Calu3 (cell line): ENCODE results near the gene PGLYRP1. TPM values are rescaled to one million over a fixed set of nuclear protein-coding genes. Genes with fewer than 3 reads are reported as not detected.

Source experiments
- BruUV-seq: library from RNA; stranded (reverse); fragments of 400-500 nt; replicated peaks from 2 replicates; lab custom pipeline; 2021; lab: Mats Ljungman, UMichigan
- CTCF ChIA-PET: fragments of 300-600 bp; sonication (Branson Sonifier 250); formaldehyde crosslinking; loops from one replicate; lab custom pipeline; 2022; ENCODE audit warnings: antibody characterized with exemption; lab: Charles Lee
- DNase-seq: peaks from one replicate; pipeline ENCODE4 v3.0.0; 2022
- H3K27ac Mint-ChIP-seq: one replicate; pipeline ENCODE4 v1.8.0; 2022; ENCODE audit warnings: mixed read lengths; ENCODE audit not compliant: unreplicated experiment
- H3K27me3 Mint-ChIP-seq: one replicate; pipeline ENCODE4 v1.8.0; 2022; ENCODE audit warnings: mixed read lengths; ENCODE audit not compliant: unreplicated experiment
- H3K36me3 Mint-ChIP-seq: one replicate; pipeline ENCODE4 v1.8.0; 2022; ENCODE audit warnings: mild to moderate bottlenecking, moderate library complexity, mixed read lengths; ENCODE audit not compliant: insufficient read depth, unreplicated experiment
- H3K4me1 Mint-ChIP-seq: one replicate; pipeline ENCODE4 v1.8.0; 2022; ENCODE audit warnings: mild to moderate bottlenecking, low read depth, mixed read lengths; ENCODE audit not compliant: unreplicated experiment
- H3K4me3 Mint-ChIP-seq: one replicate; pipeline ENCODE4 v1.8.0; 2022; ENCODE audit warnings: mild to moderate bottlenecking, low read depth, moderate library complexity, mixed read lengths; ENCODE audit not compliant: unreplicated experiment
- H3K9me3 Mint-ChIP-seq: one replicate; pipeline ENCODE4 v1.8.0; 2022; ENCODE audit warnings: low read depth, mixed read lengths; ENCODE audit not compliant: unreplicated experiment
- intact Hi-C: fragments of 100-400 bp; cut with micrococcal nuclease; formaldehyde crosslinking; loops from one replicate; pipeline ENCODE4 v1.10.0; 2022; ENCODE audit not compliant: unreplicated experiment
- total RNA-seq: library from RNA; stranded (reverse); gene quantifications from 2 replicates; pipeline ENCODE4 v1.2.3, GENCODE V29; 2022
- TF ChIP-seq, protein P1 (sequence below): fragments of 200-600 bp; IDR thresholded peaks from one replicate; pipeline ENCODE4 v1.8.0; 2022; ENCODE audit warnings: antibody characterized with exemption; ENCODE audit not compliant: unreplicated experiment

Gene PGLYRP1
- total RNA-seq, 1 experiment from 2014 or later = not detected

DNA sequence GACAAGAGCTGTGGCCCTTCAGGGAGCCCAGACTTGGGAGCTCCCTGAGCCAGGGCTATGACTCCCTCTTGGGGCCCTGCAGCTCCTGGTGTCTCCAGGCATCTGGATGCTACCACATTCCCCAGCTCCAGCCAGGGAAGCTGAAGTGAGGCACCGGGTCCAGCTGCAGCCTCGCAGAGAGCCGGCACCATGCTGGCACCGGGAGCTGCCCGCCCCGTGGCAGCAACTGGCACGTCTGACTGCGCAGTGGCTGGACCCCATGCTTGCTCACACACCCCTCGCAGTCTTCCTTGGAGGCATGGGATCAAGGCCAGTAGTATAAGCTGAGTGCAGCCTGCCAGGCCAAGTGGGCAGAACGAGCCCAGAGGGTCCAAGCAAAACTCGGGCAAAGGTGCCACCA is 10.5 kb upstream of the PGLYRP1 start:
- CTCF ChIA-PET = interaction anchor here (0.6 to 1.2 kb wide), 4 partner anchors 9 to 232 kb away, joined by 3 to 15 read pairs (median 4); no protein-coding TSS in a partner anchor
- Mint-ChIP-seq H3K9me3 (no peaks in the 10 kb centered on the region), H3K27me3 (peaks cover 42% of the 10 kb centered on the region), H3K4me1 (no peaks in the 10 kb centered on the region), H3K36me3 (peaks cover 4% of the 10 kb centered on the region), H3K4me3 (no peak overlapping the region), H3K27ac (no peak overlapping the region)
- intact Hi-C loops = no loop called here
- no TSS peak for BruUV-seq
- TF ChIP-seq, protein P1, sequence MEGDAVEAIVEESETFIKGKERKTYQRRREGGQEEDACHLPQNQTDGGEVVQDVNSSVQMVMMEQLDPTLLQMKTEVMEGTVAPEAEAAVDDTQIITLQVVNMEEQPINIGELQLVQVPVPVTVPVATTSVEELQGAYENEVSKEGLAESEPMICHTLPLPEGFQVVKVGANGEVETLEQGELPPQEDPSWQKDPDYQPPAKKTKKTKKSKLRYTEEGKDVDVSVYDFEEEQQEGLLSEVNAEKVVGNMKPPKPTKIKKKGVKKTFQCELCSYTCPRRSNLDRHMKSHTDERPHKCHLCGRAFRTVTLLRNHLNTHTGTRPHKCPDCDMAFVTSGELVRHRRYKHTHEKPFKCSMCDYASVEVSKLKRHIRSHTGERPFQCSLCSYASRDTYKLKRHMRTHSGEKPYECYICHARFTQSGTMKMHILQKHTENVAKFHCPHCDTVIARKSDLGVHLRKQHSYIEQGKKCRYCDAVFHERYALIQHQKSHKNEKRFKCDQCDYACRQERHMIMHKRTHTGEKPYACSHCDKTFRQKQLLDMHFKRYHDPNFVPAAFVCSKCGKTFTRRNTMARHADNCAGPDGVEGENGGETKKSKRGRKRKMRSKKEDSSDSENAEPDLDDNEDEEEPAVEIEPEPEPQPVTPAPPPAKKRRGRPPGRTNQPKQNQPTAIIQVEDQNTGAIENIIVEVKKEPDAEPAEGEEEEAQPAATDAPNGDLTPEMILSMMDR = no peak
- no peak for DNase-seq

- peaks cover 41% of the 10 kb centered on the region for H3K27me3 Mint-ChIP-seq
- no peaks in the 10 kb centered on the region for H3K4me1 Mint-ChIP-seq
- TF ChIP-seq, protein P1 = no peak
- H3K4me3 Mint-ChIP-seq = no peak overlapping the region
- H3K27ac Mint-ChIP-seq = no peak overlapping the region
- H3K9me3 Mint-ChIP-seq = no peaks in the 10 kb centered on the region
- DNase-seq = no peak
- BruUV-seq = no TSS peak
- H3K36me3 Mint-ChIP-seq = peaks cover 4% of the 10 kb centered on the region
- intact Hi-C loops = no loop called here
- CTCF ChIA-PET = interaction anchor here (0.6 kb wide), 1 partner anchor 237 kb away, joined by 3 read pairs; no protein-coding TSS in a partner anchor
Observed at GRCh38 chr19:46032597-46033025, 9.8 kb upstream of the PGLYRP1 start.

- no TSS peak for BruUV-seq
- Mint-ChIP-seq H3K27ac (no peak overlapping the region), H3K4me3 (no peak overlapping the region), H3K4me1 (no peaks in the 10 kb centered on the region), H3K36me3 (peaks cover 4% of the 10 kb centered on the region), H3K9me3 (no peaks in the 10 kb centered on the region), H3K27me3 (peaks cover 35% of the 10 kb centered on the region)
- CTCF ChIA-PET = no interaction called here
- no peak for DNase-seq
- intact Hi-C loops = no loop called here
- TF ChIP-seq, protein P1 = no peak
Observed at GRCh38 chr19:46031781-46032596, 9.1 kb upstream of the PGLYRP1 start.

DNA sequence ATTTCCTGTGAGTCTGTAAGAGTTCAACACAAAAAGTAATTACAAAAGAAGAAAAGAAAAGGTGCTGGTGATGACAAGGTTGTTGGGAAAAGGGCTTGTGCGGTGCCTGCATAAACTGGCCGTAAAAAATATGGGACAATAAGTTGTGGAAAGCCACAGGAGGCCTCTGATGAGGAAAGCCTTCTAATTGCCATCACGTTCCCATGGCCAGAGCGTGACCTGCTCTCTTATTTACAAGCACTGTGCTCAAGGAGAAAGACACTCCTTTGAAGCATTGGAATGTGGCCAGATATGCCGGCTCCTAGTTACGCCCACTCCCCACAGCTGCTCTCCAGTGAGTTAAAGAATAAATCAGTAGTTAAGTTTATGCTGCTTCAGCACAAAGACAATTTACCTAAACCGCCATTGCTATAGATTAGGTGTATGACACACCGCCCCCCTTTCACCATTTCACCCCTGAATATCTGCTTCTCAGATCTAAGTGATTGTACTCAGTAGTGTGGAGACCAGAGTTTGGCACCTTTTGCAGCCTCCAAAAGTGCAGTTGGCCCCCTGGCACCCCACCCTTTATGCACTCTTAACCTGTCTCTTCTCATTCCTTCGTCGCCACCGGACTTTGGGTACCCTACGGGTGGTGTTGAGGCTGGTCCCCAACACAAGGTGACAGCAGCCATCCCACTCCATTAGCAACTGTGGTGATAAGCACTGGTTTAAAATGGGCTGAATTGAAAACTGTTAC is 8.1 kb upstream of the PGLYRP1 start:
- intact Hi-C loops = no loop called here
- Mint-ChIP-seq H3K36me3 (peaks cover 4% of the 10 kb centered on the region), H3K9me3 (no peaks in the 10 kb centered on the region), H3K4me1 (no peaks in the 10 kb centered on the region), H3K27me3 (peaks cover 26% of the 10 kb centered on the region), H3K27ac (no peak overlapping the region), H3K4me3 (no peak overlapping the region)
- TF ChIP-seq, protein P1 = no peak
- BruUV-seq = no TSS peak
- DNase-seq = no peak
- CTCF ChIA-PET = no interaction called here
